HG03108 (cell line): ENCODE measurements around the gene MAPT.

Experiments
- ATAC-seq: cut with Tn5 transposase; IDR thresholded peaks from one replicate; pipeline ENCODE4 v1.9.1; 2021; ENCODE audit warnings: moderate library complexity; ENCODE audit not compliant: unreplicated experiment

Gene MAPT

GRCh38 chr17:45986056-45986455, 91.7 kb downstream of the MAPT start:
- ATAC-seq: no peak

- no peak for ATAC-seq
These were observed 93.4 kb downstream of the MAPT start for GRCh38 chr17:45987706-45988105.

GRCh38 chr17:45989759-45990158, 95.4 kb downstream of the MAPT start:
- ATAC-seq: no peak

DNA sequence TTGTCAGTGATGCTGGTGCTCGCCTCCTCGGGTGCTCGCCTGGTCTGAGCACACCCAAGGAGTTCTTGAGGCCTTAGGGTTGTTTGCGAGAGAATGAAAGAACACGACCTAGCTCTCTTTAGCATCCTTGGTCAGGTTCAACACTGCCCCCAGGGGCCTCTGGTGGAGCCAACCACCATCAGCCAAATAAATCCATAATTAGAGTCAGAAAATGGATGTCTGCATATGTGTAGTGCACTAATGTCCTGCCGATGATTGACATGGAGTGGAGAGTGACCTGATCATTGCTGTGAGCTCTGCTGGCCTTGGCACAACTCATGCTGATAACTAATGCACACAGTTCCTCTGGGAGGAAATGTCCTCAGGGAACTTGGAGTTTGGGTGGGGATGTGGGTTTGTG, 96.5 kb downstream of the MAPT start:
- ATAC-seq: no peak

DNA sequence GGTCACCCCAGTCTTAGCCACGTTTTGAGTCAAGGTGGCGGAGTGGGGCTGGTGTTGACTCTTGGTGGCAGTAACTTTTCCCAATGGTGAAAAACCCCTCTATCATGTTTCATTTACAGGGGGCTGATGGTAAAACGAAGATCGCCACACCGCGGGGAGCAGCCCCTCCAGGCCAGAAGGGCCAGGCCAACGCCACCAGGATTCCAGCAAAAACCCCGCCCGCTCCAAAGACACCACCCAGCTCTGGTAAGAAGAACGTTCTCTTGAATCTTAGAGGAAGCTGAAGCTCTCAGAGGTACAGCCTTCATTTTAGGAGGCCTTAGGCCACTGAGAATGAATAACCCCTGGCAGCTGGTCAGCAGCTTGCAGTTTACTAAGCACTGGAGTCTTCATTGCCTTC, 97.0 kb downstream of the MAPT start:
- no peak for ATAC-seq

DNA sequence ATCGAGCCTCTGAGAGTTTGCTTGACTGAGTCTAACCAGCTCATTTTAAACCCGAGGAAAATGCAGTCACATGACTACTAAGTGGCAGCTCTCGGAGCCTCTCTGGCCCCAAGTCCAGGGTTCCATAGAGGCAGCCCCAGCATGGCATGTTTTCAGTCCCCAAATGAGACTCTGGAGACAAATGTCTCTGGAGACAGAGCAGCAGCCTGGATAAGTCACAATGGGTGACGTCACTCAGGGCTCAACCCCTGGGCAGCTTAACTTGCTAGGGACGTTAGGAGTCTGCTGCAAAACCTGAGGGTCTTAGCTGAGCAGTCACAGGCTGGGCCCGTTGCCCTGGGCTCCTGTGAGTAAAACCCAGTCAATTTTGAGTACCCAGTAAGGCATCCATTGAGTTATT, 97.8 kb downstream of the MAPT start:
- ATAC-seq: no peak

- no peak for ATAC-seq
These were observed 98.5 kb downstream of the MAPT start for GRCh38 chr17:45992904-45993303.

- no peak for ATAC-seq
These were observed 99.7 kb downstream of the MAPT start for GRCh38 chr17:45993962-45994627.

GRCh38 chr17:45994987-45995386, 100.6 kb downstream of the MAPT start:
- no peak for ATAC-seq

- ATAC-seq: no peak
These were observed 101.4 kb downstream of the MAPT start for GRCh38 chr17:45995627-45996270.

DNA sequence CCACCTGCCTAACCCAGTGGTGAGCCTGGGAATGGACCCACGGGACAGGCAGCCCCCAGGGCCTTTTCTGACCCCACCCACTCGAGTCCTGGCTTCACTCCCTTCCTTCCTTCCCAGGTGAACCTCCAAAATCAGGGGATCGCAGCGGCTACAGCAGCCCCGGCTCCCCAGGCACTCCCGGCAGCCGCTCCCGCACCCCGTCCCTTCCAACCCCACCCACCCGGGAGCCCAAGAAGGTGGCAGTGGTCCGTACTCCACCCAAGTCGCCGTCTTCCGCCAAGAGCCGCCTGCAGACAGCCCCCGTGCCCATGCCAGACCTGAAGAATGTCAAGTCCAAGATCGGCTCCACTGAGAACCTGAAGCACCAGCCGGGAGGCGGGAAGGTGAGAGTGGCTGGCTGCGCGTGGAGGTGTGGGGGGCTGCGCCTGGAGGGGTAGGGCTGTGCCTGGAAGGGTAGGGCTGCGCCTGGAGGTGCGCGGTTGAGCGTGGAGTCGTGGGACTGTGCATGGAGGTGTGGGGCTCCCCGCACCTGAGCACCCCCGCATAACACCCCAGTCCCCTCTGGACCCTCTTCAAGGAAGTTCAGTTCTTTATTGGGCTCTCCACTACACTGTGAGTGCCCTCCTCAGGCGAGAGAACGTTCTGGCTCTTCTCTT, 102.1 kb downstream of the MAPT start:
- ATAC-seq: no peak

DNA sequence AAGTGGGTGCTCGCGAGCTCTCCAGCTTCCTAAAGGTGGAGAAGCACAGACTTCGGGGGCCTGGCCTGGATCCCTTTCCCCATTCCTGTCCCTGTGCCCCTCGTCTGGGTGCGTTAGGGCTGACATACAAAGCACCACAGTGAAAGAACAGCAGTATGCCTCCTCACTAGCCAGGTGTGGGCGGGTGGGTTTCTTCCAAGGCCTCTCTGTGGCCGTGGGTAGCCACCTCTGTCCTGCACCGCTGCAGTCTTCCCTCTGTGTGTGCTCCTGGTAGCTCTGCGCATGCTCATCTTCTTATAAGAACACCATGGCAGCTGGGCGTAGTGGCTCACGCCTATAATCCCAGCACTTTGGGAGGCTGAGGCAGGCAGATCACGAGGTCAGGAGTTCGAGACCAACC, 102.8 kb downstream of the MAPT start:
- no peak for ATAC-seq

GRCh38 chr17:45997624-45998023, 103.3 kb downstream of the MAPT start:
- ATAC-seq: no peak

- no peak for ATAC-seq
These were observed 104.9 kb downstream of the MAPT start, which contains the start of gene STH for GRCh38 chr17:45998987-45999899. STH (plus strand) TSS chr17:45999250; CDS start chr17:45999280, 30 bp downstream.

- ATAC-seq: no peak
These were observed 105.5 kb downstream of the MAPT start for GRCh38 chr17:45999900-46000290.

- no peak for ATAC-seq
These were observed 105.9 kb downstream of the MAPT start for GRCh38 chr17:46000292-46000691.

DNA sequence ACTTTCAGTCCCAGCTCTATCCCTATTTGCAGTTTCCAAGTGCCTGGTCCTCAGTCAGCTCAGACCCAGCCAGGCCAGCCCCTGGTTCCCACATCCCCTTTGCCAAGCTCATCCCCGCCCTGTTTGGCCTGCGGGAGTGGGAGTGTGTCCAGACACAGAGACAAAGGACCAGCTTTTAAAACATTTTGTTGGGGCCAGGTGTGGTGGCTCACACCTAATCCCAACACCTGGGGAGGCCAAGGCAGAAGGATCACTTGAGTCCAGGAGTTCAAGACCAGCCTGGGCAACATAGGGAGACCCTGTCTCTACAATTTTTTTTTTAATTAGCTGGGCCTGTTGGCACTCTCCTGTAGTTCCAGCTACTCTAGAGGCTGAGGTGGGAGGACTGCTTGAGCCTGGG, 106.4 kb downstream of the MAPT start:
- ATAC-seq: no peak

DNA sequence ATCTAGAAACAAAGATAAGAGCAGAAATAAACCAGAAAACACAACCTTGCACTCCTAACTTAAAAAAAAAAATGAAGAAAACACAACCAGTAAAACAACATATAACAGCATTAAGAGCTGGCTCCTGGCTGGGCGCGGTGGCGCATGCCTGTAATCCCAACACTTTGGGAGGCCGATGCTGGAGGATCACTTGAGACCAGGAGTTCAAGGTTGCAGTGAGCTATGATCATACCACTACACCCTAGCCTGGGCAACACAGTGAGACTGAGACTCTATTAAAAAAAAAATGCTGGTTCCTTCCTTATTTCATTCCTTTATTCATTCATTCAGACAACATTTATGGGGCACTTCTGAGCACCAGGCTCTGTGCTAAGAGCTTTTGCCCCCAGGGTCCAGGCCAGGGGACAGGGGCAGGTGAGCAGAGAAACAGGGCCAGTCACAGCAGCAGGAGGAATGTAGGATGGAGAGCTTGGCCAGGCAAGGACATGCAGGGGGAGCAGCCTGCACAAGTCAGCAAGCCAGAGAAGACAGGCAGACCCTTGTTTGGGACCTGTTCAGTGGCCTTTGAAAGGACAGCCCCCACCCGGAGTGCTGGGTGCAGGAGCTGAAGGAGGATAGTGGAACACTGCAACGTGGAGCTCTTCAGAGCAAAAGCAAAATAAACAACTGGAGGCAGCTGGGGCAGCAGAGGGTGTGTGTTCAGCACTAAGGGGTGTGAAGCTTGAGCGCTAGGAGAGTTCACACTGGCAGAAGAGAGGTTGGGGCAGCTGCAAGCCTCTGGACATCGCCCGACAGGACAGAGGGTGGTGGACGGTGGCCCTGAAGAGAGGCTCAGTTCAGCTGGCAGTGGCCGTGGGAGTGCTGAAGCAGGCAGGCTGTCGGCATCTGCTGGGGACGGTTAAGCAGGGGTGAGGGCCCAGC, 107.3 kb downstream of the MAPT start:
- ATAC-seq: no peak

DNA sequence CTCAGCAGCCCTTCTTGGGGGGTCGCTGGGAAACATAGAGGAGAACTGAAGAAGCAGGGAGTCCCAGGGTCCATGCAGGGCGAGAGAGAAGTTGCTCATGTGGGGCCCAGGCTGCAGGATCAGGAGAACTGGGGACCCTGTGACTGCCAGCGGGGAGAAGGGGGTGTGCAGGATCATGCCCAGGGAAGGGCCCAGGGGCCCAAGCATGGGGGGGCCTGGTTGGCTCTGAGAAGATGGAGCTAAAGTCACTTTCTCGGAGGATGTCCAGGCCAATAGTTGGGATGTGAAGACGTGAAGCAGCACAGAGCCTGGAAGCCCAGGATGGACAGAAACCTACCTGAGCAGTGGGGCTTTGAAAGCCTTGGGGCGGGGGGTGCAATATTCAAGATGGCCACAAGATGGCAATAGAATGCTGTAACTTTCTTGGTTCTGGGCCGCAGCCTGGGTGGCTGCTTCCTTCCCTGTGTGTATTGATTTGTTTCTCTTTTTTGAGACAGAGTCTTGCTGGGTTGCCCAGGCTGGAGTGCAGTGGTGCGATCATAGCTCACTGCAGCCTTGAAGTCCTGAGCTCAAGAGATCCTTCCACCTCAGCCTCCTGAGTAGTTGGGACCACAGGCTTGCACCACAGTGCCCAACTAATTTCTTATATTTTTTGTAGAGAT, 108.1 kb downstream of the MAPT start:
- no peak for ATAC-seq

DNA sequence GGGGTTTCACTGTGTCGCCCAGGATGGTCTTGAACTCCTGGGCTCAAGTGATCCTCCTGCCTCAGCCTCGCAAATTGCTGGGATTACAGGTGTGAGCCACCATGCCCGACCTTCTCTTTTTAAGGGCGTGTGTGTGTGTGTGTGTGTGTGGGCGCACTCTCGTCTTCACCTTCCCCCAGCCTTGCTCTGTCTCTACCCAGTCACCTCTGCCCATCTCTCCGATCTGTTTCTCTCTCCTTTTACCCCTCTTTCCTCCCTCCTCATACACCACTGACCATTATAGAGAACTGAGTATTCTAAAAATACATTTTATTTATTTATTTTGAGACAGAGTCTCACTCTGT, 108.6 kb downstream of the MAPT start:
- ATAC-seq: no peak
